Measurements from ENCODE around the gene RAP1A. TPM values are rescaled to one million over a fixed set of nuclear protein-coding genes. Genes with fewer than 3 reads are reported as not detected.

Gene RAP1A
- total RNA-seq, 1 experiment from 2014 or later = 37.1 TPM

DNA sequence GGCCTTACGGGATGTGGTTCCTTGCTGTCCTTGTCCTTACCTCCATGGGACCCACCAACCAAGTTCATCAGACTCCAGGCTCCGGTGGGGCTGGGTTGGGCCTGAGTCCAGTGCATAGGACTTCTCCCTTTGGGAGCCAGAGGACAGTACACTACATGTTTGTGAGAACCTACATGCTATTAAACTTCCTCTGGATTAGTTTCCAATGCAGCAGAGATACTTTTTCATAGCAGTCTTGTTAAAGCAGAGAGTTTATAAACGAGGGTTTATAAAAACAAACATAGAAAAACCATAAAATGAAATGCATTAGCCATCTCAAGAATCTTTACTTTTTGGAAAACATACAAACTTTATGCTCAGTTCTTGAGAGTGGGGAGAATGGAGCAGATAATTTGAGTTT lies 86.3 kb downstream of the RAP1A start:
- no peaks in the 10 kb centered on the region for H3K4me1 ChIP-seq (ENCODE audit: control insufficient read depth, insufficient read depth, low read length)
- CTCF ChIA-PET = no interaction called here
- no peak overlapping the region for H3K4me3 ChIP-seq (ENCODE audit: low read depth in 2 of 2, low read length in 2 of 2)
- no peaks in the 10 kb centered on the region for H3K27me3 ChIP-seq (ENCODE audit: control insufficient read depth, insufficient read depth, low read length)
- H3K36me3 ChIP-seq (ENCODE audit: control insufficient read depth, insufficient read depth, low read length) = peaks cover 6% of the 10 kb centered on the region; the same call in 1 of the 2 replicates
- ATAC-seq (no peak), DNase-seq (ENCODE audit: low read depth, low spot score) (no peak)
- no peak overlapping the region for H3K27ac ChIP-seq (ENCODE audit: low read length)
- H3K9me3 ChIP-seq (ENCODE audit: control insufficient read depth, insufficient read depth, low read depth, low read length) = no peaks in the 10 kb centered on the region
- in situ Hi-C loops (cut with HindIII; ENCODE audit: low pct_unique_long_range_greater_than_20kb, low sequenced_read_pairs) (no loop called here), intact Hi-C loops (cut with micrococcal nuclease; ENCODE audit: unreplicated experiment) (no loop called here)
- POLR2A ChIA-PET = no interaction called here
- no peak for TF ChIP-seq TCF7L2 (IDR thresholded peaks at IDR 0.05; ENCODE audit: low read depth, low read length)
- TF ChIP-seq SIN3A (IDR thresholded peaks at IDR 0.05; ENCODE audit: borderline replicate concordance, insufficient read depth, low read depth, low read length) = no peak
- TF ChIP-seq POLR2AphosphoS5 (IDR thresholded peaks at IDR 0.05; ENCODE audit: low read depth, low read length) = no peak
- TF ChIP-seq, protein P1, sequence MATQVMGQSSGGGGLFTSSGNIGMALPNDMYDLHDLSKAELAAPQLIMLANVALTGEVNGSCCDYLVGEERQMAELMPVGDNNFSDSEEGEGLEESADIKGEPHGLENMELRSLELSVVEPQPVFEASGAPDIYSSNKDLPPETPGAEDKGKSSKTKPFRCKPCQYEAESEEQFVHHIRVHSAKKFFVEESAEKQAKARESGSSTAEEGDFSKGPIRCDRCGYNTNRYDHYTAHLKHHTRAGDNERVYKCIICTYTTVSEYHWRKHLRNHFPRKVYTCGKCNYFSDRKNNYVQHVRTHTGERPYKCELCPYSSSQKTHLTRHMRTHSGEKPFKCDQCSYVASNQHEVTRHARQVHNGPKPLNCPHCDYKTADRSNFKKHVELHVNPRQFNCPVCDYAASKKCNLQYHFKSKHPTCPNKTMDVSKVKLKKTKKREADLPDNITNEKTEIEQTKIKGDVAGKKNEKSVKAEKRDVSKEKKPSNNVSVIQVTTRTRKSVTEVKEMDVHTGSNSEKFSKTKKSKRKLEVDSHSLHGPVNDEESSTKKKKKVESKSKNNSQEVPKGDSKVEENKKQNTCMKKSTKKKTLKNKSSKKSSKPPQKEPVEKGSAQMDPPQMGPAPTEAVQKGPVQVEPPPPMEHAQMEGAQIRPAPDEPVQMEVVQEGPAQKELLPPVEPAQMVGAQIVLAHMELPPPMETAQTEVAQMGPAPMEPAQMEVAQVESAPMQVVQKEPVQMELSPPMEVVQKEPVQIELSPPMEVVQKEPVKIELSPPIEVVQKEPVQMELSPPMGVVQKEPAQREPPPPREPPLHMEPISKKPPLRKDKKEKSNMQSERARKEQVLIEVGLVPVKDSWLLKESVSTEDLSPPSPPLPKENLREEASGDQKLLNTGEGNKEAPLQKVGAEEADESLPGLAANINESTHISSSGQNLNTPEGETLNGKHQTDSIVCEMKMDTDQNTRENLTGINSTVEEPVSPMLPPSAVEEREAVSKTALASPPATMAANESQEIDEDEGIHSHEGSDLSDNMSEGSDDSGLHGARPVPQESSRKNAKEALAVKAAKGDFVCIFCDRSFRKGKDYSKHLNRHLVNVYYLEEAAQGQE (IDR thresholded peaks at IDR 0.05; ENCODE audit: insufficient read depth in 1 of 2, low read depth in 2 of 2, low read length in 1 of 2) = no peak
- TF ChIP-seq, protein P2, sequence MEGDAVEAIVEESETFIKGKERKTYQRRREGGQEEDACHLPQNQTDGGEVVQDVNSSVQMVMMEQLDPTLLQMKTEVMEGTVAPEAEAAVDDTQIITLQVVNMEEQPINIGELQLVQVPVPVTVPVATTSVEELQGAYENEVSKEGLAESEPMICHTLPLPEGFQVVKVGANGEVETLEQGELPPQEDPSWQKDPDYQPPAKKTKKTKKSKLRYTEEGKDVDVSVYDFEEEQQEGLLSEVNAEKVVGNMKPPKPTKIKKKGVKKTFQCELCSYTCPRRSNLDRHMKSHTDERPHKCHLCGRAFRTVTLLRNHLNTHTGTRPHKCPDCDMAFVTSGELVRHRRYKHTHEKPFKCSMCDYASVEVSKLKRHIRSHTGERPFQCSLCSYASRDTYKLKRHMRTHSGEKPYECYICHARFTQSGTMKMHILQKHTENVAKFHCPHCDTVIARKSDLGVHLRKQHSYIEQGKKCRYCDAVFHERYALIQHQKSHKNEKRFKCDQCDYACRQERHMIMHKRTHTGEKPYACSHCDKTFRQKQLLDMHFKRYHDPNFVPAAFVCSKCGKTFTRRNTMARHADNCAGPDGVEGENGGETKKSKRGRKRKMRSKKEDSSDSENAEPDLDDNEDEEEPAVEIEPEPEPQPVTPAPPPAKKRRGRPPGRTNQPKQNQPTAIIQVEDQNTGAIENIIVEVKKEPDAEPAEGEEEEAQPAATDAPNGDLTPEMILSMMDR (IDR thresholded peaks at IDR 0.05) = no peak
- no TSS peak for BruUV-seq (replicated peaks)

DNA sequence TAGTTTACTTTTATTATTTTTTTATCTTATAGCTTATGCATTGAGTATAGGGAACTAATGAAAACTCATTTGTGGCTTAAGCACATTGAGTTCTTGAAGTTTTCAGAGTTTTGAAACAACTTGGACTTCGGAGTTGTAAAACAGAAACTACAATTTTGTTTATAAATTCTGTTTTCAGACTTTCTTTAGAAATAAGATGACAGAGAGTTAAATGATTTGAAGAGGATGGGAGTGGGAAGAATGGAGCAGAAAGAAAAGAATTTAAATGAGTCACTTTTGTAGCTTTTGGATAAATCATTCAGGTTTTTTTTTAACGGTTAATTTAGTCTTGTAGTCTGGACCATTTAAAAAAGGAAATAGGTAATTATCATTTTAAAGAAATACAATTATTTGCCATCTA lies 87.3 kb downstream of the RAP1A start:
- ChIA-PET POLR2A (no interaction called here), CTCF (no interaction called here)

More for the DNA sequence above, 87.3 kb downstream of the RAP1A start:
- Histone ChIP-seq H3K4me3 (ENCODE audit: low read depth in 2 of 2, low read length in 2 of 2) (no peak overlapping the region), H3K27me3 (ENCODE audit: control insufficient read depth, insufficient read depth, low read length) (no peaks in the 10 kb centered on the region), H3K9me3 (ENCODE audit: control insufficient read depth, insufficient read depth, low read depth, low read length) (no peaks in the 10 kb centered on the region), H3K4me1 (ENCODE audit: control insufficient read depth, insufficient read depth, low read length) (no peaks in the 10 kb centered on the region), H3K27ac (ENCODE audit: low read length) (no peak overlapping the region), H3K36me3 (ENCODE audit: control insufficient read depth, insufficient read depth, low read length) (peaks cover 6% of the 10 kb centered on the region; the same call in 1 of the 2 replicates)
- no peak for DNase-seq (ENCODE audit: low read depth, low spot score)
- intact Hi-C loops (cut with micrococcal nuclease; ENCODE audit: unreplicated experiment) (no loop called here), in situ Hi-C loops (cut with HindIII; ENCODE audit: low pct_unique_long_range_greater_than_20kb, low sequenced_read_pairs) (no loop called here)
- BruUV-seq (replicated peaks) = no TSS peak
- TF ChIP-seq, protein P2 (IDR thresholded peaks at IDR 0.05) = no peak
- TF ChIP-seq SIN3A (IDR thresholded peaks at IDR 0.05; ENCODE audit: borderline replicate concordance, insufficient read depth, low read depth, low read length) = no peak
- no peak for TF ChIP-seq TCF7L2 (IDR thresholded peaks at IDR 0.05; ENCODE audit: low read depth, low read length)
- TF ChIP-seq POLR2AphosphoS5 (IDR thresholded peaks at IDR 0.05; ENCODE audit: low read depth, low read length) = no peak
- TF ChIP-seq, protein P1 (IDR thresholded peaks at IDR 0.05; ENCODE audit: insufficient read depth in 1 of 2, low read depth in 2 of 2, low read length in 1 of 2) = no peak
- ATAC-seq = no peak
